Liver (tissue), 9 donors: ENCODE data around the gene PDCL2. TPM values are rescaled to one million over a fixed set of nuclear protein-coding genes. Genes with fewer than 3 reads are reported as not detected.

Experiments
- DNase-seq: peaks from one replicate; pipeline ENCODE4 v3.0.0-alpha.2; 2017; ENCODE audit warnings: low spot score
- H3K27ac ChIP-seq, 2 donors: one replicate each; pipeline ENCODE4 v1.7.0; 2013; ENCODE audit warnings: inconsistent platforms in 2 of 2, low read length in 2 of 2, control low read depth in 1 of 2, low read depth in 1 of 2, mild to moderate bottlenecking in 1 of 2
- H3K27me3 ChIP-seq, 4 donors: one replicate each; pipeline versions ENCODE4 v1.6.1 to v1.7.0; 2013; ENCODE audit warnings: low read length in 3 of 4, inconsistent platforms in 1 of 4, mild to moderate bottlenecking in 1 of 4, moderate library complexity in 1 of 4; ENCODE audit not compliant: control insufficient read depth in 4 of 4, insufficient read depth in 4 of 4
- H3K36me3 ChIP-seq, 4 donors: one replicate each; pipeline versions ENCODE4 v1.6.1 to v1.7.0; 2013; ENCODE audit warnings: low read length in 3 of 4, mild to moderate bottlenecking in 3 of 4, low read depth in 1 of 4, moderate library complexity in 1 of 4; ENCODE audit not compliant: control insufficient read depth in 4 of 4, insufficient read depth in 3 of 4
- H3K4me1 ChIP-seq, 4 donors: one replicate each; pipeline versions ENCODE4 v1.6.1 to v1.7.0; 2013; ENCODE audit warnings: low read length in 3 of 4, mild to moderate bottlenecking in 3 of 4, moderate library complexity in 1 of 4; ENCODE audit not compliant: control insufficient read depth in 4 of 4, insufficient read depth in 4 of 4
- H3K4me3 ChIP-seq, 3 donors: one replicate each; pipeline versions ENCODE4 v1.6.1 to v1.7.0; 2013; ENCODE audit warnings: low read length in 3 of 3, control low read depth in 1 of 3, low read depth in 1 of 3, mild to moderate bottlenecking in 1 of 3
- H3K9ac ChIP-seq, 2 donors: one replicate each; pipeline ENCODE4 v1.7.0; 2013; ENCODE audit warnings: low read length in 2 of 2, mild to moderate bottlenecking in 2 of 2, moderate library complexity in 2 of 2, control low read depth in 1 of 2, low read depth in 1 of 2
- H3K9me3 ChIP-seq, 4 donors: one replicate each; pipeline versions ENCODE4 v1.6.1 to v1.7.0; 2013; ENCODE audit warnings: low read length in 3 of 4; ENCODE audit not compliant: control insufficient read depth in 4 of 4
- ATF3 ChIP-seq: IDR thresholded peaks from 2 replicates; pipeline ENCODE4 v1.6.1; 2016; ENCODE audit warnings: antibody characterized with exemption
- CTCF ChIP-seq: fragments of 150-350 bp; IDR thresholded peaks from 2 replicates; pipeline ENCODE4 v1.5.1; 2017; ENCODE audit warnings: improper control_type of control experiment, low read depth, low read length; ENCODE audit not compliant: missing input control
- EGR1 ChIP-seq, 2 donors: IDR thresholded peaks; 2 replicates each; pipeline ENCODE4 v1.6.1; 2016 to 2018; ENCODE audit warnings: antibody characterized with exemption in 2 of 2, low read depth in 2 of 2
- FOXA1 ChIP-seq: IDR thresholded peaks from 2 replicates; pipeline ENCODE4 v1.6.1; 2016; ENCODE audit warnings: antibody characterized with exemption
- FOXA2 ChIP-seq: IDR thresholded peaks from 2 replicates; pipeline ENCODE4 v1.6.1; 2016; ENCODE audit warnings: antibody characterized with exemption
- GABPA ChIP-seq, 2 donors: IDR thresholded peaks in 1 of 2; conservative IDR thresholded peaks in 1 of 2; 2 replicates each; pipeline ENCODE4 v1.6.1; 2016; ENCODE audit warnings: antibody characterized with exemption in 2 of 2, mild to moderate bottlenecking in 1 of 2, moderate library complexity in 1 of 2
- HNF4A ChIP-seq, 2 donors: conservative IDR thresholded peaks; 2 replicates each; pipeline ENCODE4 v1.6.1; 2016; ENCODE audit warnings: antibody characterized with exemption in 2 of 2, mild to moderate bottlenecking in 2 of 2
- HNF4G ChIP-seq: IDR thresholded peaks from 2 replicates; pipeline ENCODE4 v1.6.1; 2016; ENCODE audit warnings: antibody characterized with exemption
- JUND ChIP-seq, 2 donors: IDR thresholded peaks; 2 replicates each; pipeline ENCODE4 v1.6.1; 2016; ENCODE audit warnings: antibody characterized with exemption in 2 of 2
- MAX ChIP-seq: IDR thresholded peaks from 2 replicates; pipeline ENCODE4 v1.6.1; 2016; ENCODE audit warnings: antibody characterized with exemption
- NR2F2 ChIP-seq: IDR thresholded peaks from 2 replicates; pipeline ENCODE4 v1.6.1; 2016; ENCODE audit warnings: antibody characterized with exemption
- RAD21 ChIP-seq, 2 donors: IDR thresholded peaks; 2 replicates each; pipeline ENCODE4 v1.6.1; 2016; ENCODE audit warnings: antibody characterized with exemption in 2 of 2, mild to moderate bottlenecking in 2 of 2
- REST ChIP-seq: IDR thresholded peaks from 2 replicates; pipeline ENCODE4 v1.6.1; 2016; ENCODE audit warnings: antibody characterized with exemption, mild to moderate bottlenecking
- RXRA ChIP-seq, 2 donors: IDR thresholded peaks; 2 replicates each; pipeline ENCODE4 v1.6.1; 2017 to 2018; ENCODE audit warnings: antibody characterized with exemption in 2 of 2, mild to moderate bottlenecking in 1 of 2
- SP1 ChIP-seq: IDR thresholded peaks from 2 replicates; pipeline ENCODE4 v1.6.1; 2018; ENCODE audit warnings: antibody characterized with exemption, mild to moderate bottlenecking
- TAF1 ChIP-seq: conservative IDR thresholded peaks from 2 replicates; pipeline ENCODE4 v1.6.1; 2016; ENCODE audit warnings: antibody characterized with exemption, mild to moderate bottlenecking
- YY1 ChIP-seq: IDR thresholded peaks from 2 replicates; pipeline ENCODE4 v1.6.1; 2016; ENCODE audit warnings: antibody characterized with exemption, mild to moderate bottlenecking
- ZBTB33 ChIP-seq: IDR thresholded peaks from 2 replicates; pipeline ENCODE4 v1.6.1; 2016; ENCODE audit warnings: antibody characterized with exemption
- WGBS: extraction: QIAGEN DNeasy Blood & Tissue Kit; methylation state at CpG from one replicate; pipeline ENCODE4 v1.1.7; 2013; 5-methylcytosine and 5-hydroxymethylcytosine counted together
- polyA plus RNA-seq, 2 donors: library from polyadenylated mRNA; stranded (reverse) in 1 of 2; unstranded in 1 of 2; fragments of 200-250 nt in 1 of 2; fragments of >200 nt in 1 of 2; fragmentation: Nextera tagmentation in 1 of 2; extraction: Ambion mirVana in 1 of 2; gene quantifications; one replicate each; pipeline versions ENCODE4 v1.2.1 to v1.2.3, GENCODE V29; 2013 to 2015
- total RNA-seq, 2 donors: library from RNA; depleted of rRNA; stranded (reverse); fragments of >200 nt; gene quantifications; one replicate each; pipeline ENCODE4 v1.2.3, GENCODE V29; 2014
- donor health status: healthy.
- donor health status: healthy.
- donor health status: healthy.
- donor health status: healthy.
- donor health status: healthy.

Gene PDCL2
- total and polyA plus RNA-seq, 4 donors = not detected

- TF ChIP-seq ATF3 = no peak
- TF ChIP-seq SP1 = no peak
- no peak for TF ChIP-seq RXRA (IDR thresholded peaks at IDR 0.05)
Measured at GRCh38 chr4:55530167-55530566, 61.9 kb downstream of the PDCL2 start (continued).

- 96% methylated on average over 3 of the region's 3 CpGs for WGBS
- no peak for TF ChIP-seq HNF4G
- no peak for TF ChIP-seq MAX
- no peak for TF ChIP-seq FOXA1
- no peak for TF ChIP-seq ZBTB33
- TF ChIP-seq CTCF = no peak
- TF ChIP-seq JUND (IDR thresholded peaks at IDR 0.05) = no peak
- TF ChIP-seq ATF3 = no peak
- TF ChIP-seq TAF1 = no peak
- no peak for TF ChIP-seq RAD21 (IDR thresholded peaks at IDR 0.05)
- no peak for TF ChIP-seq HNF4A (conservative IDR thresholded peaks at IDR 0.05)
- TF ChIP-seq REST = no peak
- TF ChIP-seq RXRA (IDR thresholded peaks at IDR 0.05) = no peak
- TF ChIP-seq FOXA2 = no peak
- no peak for TF ChIP-seq YY1
- TF ChIP-seq GABPA (IDR thresholded peaks at IDR 0.05 in 1 of 2, conservative IDR thresholded peaks at IDR 0.05 in 1 of 2) = no peak
- TF ChIP-seq NR2F2 = no peak
- no peak for TF ChIP-seq SP1
- TF ChIP-seq EGR1 (IDR thresholded peaks at IDR 0.05; ENCODE audit: low read depth in 2 of 2) = no peak
- Histone ChIP-seq H3K9ac (no peak overlapping the region), H3K4me3 (no peak overlapping the region), H3K4me1 (no peaks in the 10 kb centered on the region), H3K36me3 (peaks cover 0 to 1% (median 0%) of the 10 kb centered on the region in 4 donors), H3K27ac (no peak overlapping the region), H3K27me3 (no peaks in the 10 kb centered on the region), H3K9me3 (no peaks in the 10 kb centered on the region)
- DNase-seq = no peak
Measured at GRCh38 chr4:55528491-55528890, 63.6 kb downstream of the PDCL2 start.
